H1 (cell line): ENCODE data around the gene GSTT4. TPM values are rescaled to one million over a fixed set of nuclear protein-coding genes. Genes with fewer than 3 reads are reported as not detected.

Experiments
- CTCF ChIA-PET: fragments of 300-600 bp; sonication (Branson Sonifier 250); formaldehyde crosslinking; loops from one replicate; lab custom pipeline; 2021; ENCODE audit not compliant: partially characterized antibody; lab: Charles Lee
- POLR2A ChIA-PET: fragments of 300-600 bp; sonication (Branson Sonifier 250); formaldehyde crosslinking; loops from one replicate; lab custom pipeline; 2021; ENCODE audit warnings: inconsistent platforms; ENCODE audit not compliant: partially characterized antibody; lab: Charles Lee
- DNase-seq, 2 experiments: peaks; one replicate each; pipeline versions ENCODE4 v3.0.0 to v3.0.0-alpha.2; 2010 to 2022; ENCODE audit warnings: low spot score in 2 of 2, low read depth in 1 of 2, mixed read lengths in 1 of 2
- FAIRE-seq: peaks from 2 replicates; lab custom pipeline; 2011; peaks lifted over from hg19 to GRCh38; lab: Jason Lieb, UNC
- H2AFZ ChIP-seq: 2 replicates; pipeline ENCODE4 v1.8.1; 2012; ENCODE audit warnings: low read length, inconsistent platforms
- H2AK5ac ChIP-seq: 2 replicates; pipeline ENCODE4 v1.6.1; 2013; ENCODE audit warnings: low read depth, low read length
- H2BK120ac ChIP-seq: replicated peaks from 2 replicates; pipeline ENCODE3; 2013; ENCODE audit warnings: low read depth, low read length, inconsistent platforms
- H2BK12ac ChIP-seq: 2 replicates; pipeline ENCODE4 v1.6.1; 2013; ENCODE audit warnings: low read depth, low read length
- H2BK15ac ChIP-seq: 2 replicates; pipeline ENCODE4 v1.6.1; 2013; ENCODE audit warnings: low read length
- H2BK20ac ChIP-seq: 2 replicates; pipeline ENCODE4 v1.6.1; 2013; ENCODE audit warnings: low read length
- H2BK5ac ChIP-seq: 2 replicates; pipeline ENCODE4 v1.6.1; 2013; ENCODE audit warnings: low read depth, low read length
- H3K14ac ChIP-seq: 2 replicates; pipeline ENCODE4 v1.6.1; 2013; ENCODE audit warnings: inconsistent platforms; ENCODE audit not compliant: insufficient read length
- H3K18ac ChIP-seq: 2 replicates; pipeline ENCODE4 v1.6.1; 2013; ENCODE audit warnings: low read length; ENCODE audit errors: extremely low read depth
- H3K23ac ChIP-seq: 2 replicates; pipeline ENCODE4 v1.6.1; 2013; ENCODE audit warnings: inconsistent platforms; ENCODE audit not compliant: insufficient read length
- H3K23me2 ChIP-seq: 2 replicates; pipeline ENCODE4 v1.6.1; 2013; ENCODE audit warnings: low read depth, low read length
- H3K27ac ChIP-seq: 2 replicates; pipeline ENCODE4 v1.6.1; 2011; ENCODE audit warnings: low read depth, low read length, inconsistent platforms
- H3K27me3 ChIP-seq, 4 experiments: replicated peaks in 1 of 4; 1 replicate in 1 of 4; 2 replicates in 3 of 4; pipeline versions ENCODE4 v1.6.1 to v1.8.1; 2011 to 2013; ENCODE audit warnings: low read length in 3 of 4, mild to moderate bottlenecking in 3 of 4, inconsistent platforms in 2 of 4, mixed read lengths in 2 of 4, moderate library complexity in 1 of 4; ENCODE audit not compliant: control insufficient read depth in 3 of 4, insufficient read depth in 3 of 4; ENCODE audit errors: extremely low read depth in 1 of 4
- H3K36me3 ChIP-seq, 4 experiments: 2 replicates each; pipeline versions ENCODE4 v1.6.1 to v1.8.1; 2011 to 2013; ENCODE audit warnings: mild to moderate bottlenecking in 4 of 4, low read length in 3 of 4, moderate library complexity in 2 of 4, control low read depth in 1 of 4, inconsistent platforms in 1 of 4; ENCODE audit not compliant: insufficient read depth in 4 of 4, control insufficient read depth in 2 of 4
- H3K4ac ChIP-seq: replicated peaks from 2 replicates; pipeline ENCODE3; 2013; ENCODE audit warnings: low read length, low read depth, mixed read lengths, inconsistent platforms; ENCODE audit not compliant: insufficient read length
- H3K4me1 ChIP-seq, 4 experiments: replicated peaks in 1 of 4; 1 replicate in 1 of 4; 2 replicates in 3 of 4; pipeline versions ENCODE4 v1.6.1 to v1.8.1; 2011 to 2013; ENCODE audit warnings: low read length in 3 of 4, inconsistent platforms in 2 of 4, mixed read lengths in 1 of 4; ENCODE audit not compliant: insufficient read depth in 4 of 4, control insufficient read depth in 3 of 4
- H3K4me2 ChIP-seq, 2 experiments: 2 replicates each; pipeline versions ENCODE4 v1.6.1 to v1.8.1; 2011 to 2013; ENCODE audit warnings: low read depth in 2 of 2, low read length in 2 of 2, control low read depth in 1 of 2, inconsistent platforms in 1 of 2, mild to moderate bottlenecking in 1 of 2; ENCODE audit not compliant: insufficient read depth in 1 of 2
- H3K4me3 ChIP-seq, 4 experiments: fragments of 200-600, 300-600 bp in 1 of 4; sonication (generic), shearing (Covaris generic), sonication (Bioruptor Twin) in 1 of 4; 2 replicates each; pipeline versions ENCODE4 v1.5.1 to v1.8.1; 2011 to 2016; ENCODE audit warnings: low read length in 4 of 4, low read depth in 3 of 4, control low read depth in 2 of 4, inconsistent platforms in 2 of 4, mild to moderate bottlenecking in 2 of 4, mixed read lengths in 1 of 4, moderate library complexity in 1 of 4; ENCODE audit not compliant: insufficient read depth in 2 of 4; ENCODE audit errors: extremely low read depth in 1 of 4
- H3K56ac ChIP-seq: replicated peaks from 2 replicates; pipeline ENCODE3; 2013; ENCODE audit warnings: low read depth, mild to moderate bottlenecking, mixed read lengths, low read length, inconsistent platforms; ENCODE audit not compliant: insufficient read length
- H3K79me1 ChIP-seq: 2 replicates; pipeline ENCODE4 v1.6.1; 2013; ENCODE audit warnings: low read depth, low read length, control low read depth
- H3K79me2 ChIP-seq, 2 experiments: 2 replicates each; pipeline versions ENCODE4 v1.6.1 to v1.8.1; 2012 to 2013; ENCODE audit warnings: low read length in 2 of 2, mild to moderate bottlenecking in 2 of 2, inconsistent platforms in 1 of 2; ENCODE audit not compliant: insufficient read depth in 2 of 2, control insufficient read depth in 1 of 2
- H3K9ac ChIP-seq, 4 experiments: replicated peaks in 1 of 4; 1 replicate in 1 of 4; 2 replicates in 3 of 4; pipeline versions ENCODE4 v1.6.1 to v1.8.1; 2011 to 2013; ENCODE audit warnings: low read depth in 3 of 4, low read length in 3 of 4, control low read depth in 2 of 4, mild to moderate bottlenecking in 2 of 4, moderate library complexity in 2 of 4, inconsistent platforms in 1 of 4; ENCODE audit errors: extremely low read depth in 1 of 4
- H3K9me3 ChIP-seq, 2 experiments: 2 replicates each; pipeline versions ENCODE4 v1.6.1 to v1.8.1; 2012 to 2013; ENCODE audit warnings: mild to moderate bottlenecking in 2 of 2, moderate library complexity in 2 of 2, control low read depth in 1 of 2, inconsistent platforms in 1 of 2, low read depth in 1 of 2, low read length in 1 of 2, mixed read lengths in 1 of 2; ENCODE audit not compliant: insufficient read depth in 2 of 2
- H4K20me1 ChIP-seq, 2 experiments: replicated peaks in 1 of 2; 2 replicates each; pipeline versions ENCODE3 to v1.8.1; 2011 to 2013; ENCODE audit warnings: inconsistent platforms in 2 of 2, low read length in 2 of 2, mild to moderate bottlenecking in 1 of 2; ENCODE audit not compliant: insufficient read depth in 2 of 2, control insufficient read depth in 1 of 2
- H4K5ac ChIP-seq: 2 replicates; pipeline ENCODE4 v1.6.1; 2013; ENCODE audit warnings: low read length, low read depth, mixed read lengths, inconsistent platforms; ENCODE audit not compliant: insufficient read length
- H4K8ac ChIP-seq: 2 replicates; pipeline ENCODE4 v1.8.0; 2013; ENCODE audit warnings: mild to moderate bottlenecking, moderate library complexity, low read length, inconsistent platforms; ENCODE audit not compliant: insufficient read depth; ENCODE audit errors: extremely low read depth
- H4K91ac ChIP-seq: replicated peaks from 2 replicates; pipeline ENCODE3; 2013; ENCODE audit warnings: low read length, mixed read lengths, inconsistent platforms; ENCODE audit not compliant: insufficient read length
- CBX5 ChIP-seq: fragments of 300-800, 300-1000 bp; sonication (generic); IDR thresholded peaks from 2 replicates; pipeline ENCODE4 v1.7.1; 2016; ENCODE audit warnings: antibody characterized with exemption, low read length, low read depth
- CBX8 ChIP-seq: fragments of 300-800, 300-1000 bp; sonication (generic); IDR thresholded peaks from 2 replicates; pipeline ENCODE4 v1.7.1; 2016; ENCODE audit warnings: low read depth, low read length, borderline replicate concordance
- EGR1 ChIP-seq: IDR thresholded peaks from 2 replicates; pipeline ENCODE4 v1.6.1; 2011; ENCODE audit warnings: low read depth, low read length, borderline replicate concordance
- POLR2A ChIP-seq, 2 experiments: IDR thresholded peaks; 1 replicate in 1 of 2; 2 replicates in 1 of 2; pipeline ENCODE4 v1.6.1; 2011; ENCODE audit warnings: low read depth in 2 of 2, low read length in 2 of 2, mild to moderate bottlenecking in 2 of 2; ENCODE audit errors: control extremely low read depth in 1 of 2
- SAP30 ChIP-seq: fragments of 300-600 bp; sonication (generic); IDR thresholded peaks from 2 replicates; pipeline ENCODE4 v1.7.1; 2012; ENCODE audit warnings: low read length, moderate library complexity, mild to moderate bottlenecking, inconsistent platforms; ENCODE audit not compliant: insufficient read depth, insufficient replicate concordance
- TCF12 ChIP-seq: IDR thresholded peaks from 2 replicates; pipeline ENCODE4 v1.6.1; 2011; ENCODE audit warnings: low read depth, mild to moderate bottlenecking, low read length
- WGBS, 2 experiments: shearing (Covaris generic) in 1 of 2; methylation state at CpG; one replicate each; pipeline versions ENCODE4 v1.1.6 to v1.1.7; 2013 to 2015; ENCODE audit warnings: low lambda C conversion rate in 2 of 2, mixed read lengths in 2 of 2, inconsistent platforms in 1 of 2, low coverage in 1 of 2, missing lambda C conversion rate in 1 of 2; ENCODE audit not compliant: insufficient replicate concordance in 2 of 2, insufficient coverage in 1 of 2, insufficient read length in 1 of 2; ENCODE audit errors: extremely low coverage in 1 of 2, missing lambda C conversion rate in 1 of 2; 5-methylcytosine and 5-hydroxymethylcytosine counted together
- polyA plus RNA-seq, 7 experiments: library from polyadenylated mRNA; depleted of rRNA in 3 of 7; stranded (reverse) in 5 of 7; unstranded in 2 of 7; fragments of >200 nt in 5 of 7; fragments of 200-250 nt in 2 of 7; gene quantifications; 1 replicate in 5 of 7; 2 replicates in 1 of 7; 4 replicates in 1 of 7; pipeline versions ENCODE4 v1.2.1 to v1.2.3, GENCODE V29; 2011 to 2013; ENCODE audit warnings: missing spikeins in 2 of 7, mixed read lengths in 2 of 7
- total RNA-seq: library from RNA; stranded (reverse); fragmentation: NEBNext Ultra II Directional; extraction: Animal tissue kit (Norgen Biotek cat#: 25700); gene quantifications from 2 replicates; pipeline ENCODE4 v1.2.1, GENCODE V29; 2021

Gene GSTT4
- total and polyA plus RNA-seq, 2 of the 8 experiments (the other 6 are each of a cell fraction or from before 2014, with no cell fraction given) = 0.14 TPM; not detected in 1

DNA sequence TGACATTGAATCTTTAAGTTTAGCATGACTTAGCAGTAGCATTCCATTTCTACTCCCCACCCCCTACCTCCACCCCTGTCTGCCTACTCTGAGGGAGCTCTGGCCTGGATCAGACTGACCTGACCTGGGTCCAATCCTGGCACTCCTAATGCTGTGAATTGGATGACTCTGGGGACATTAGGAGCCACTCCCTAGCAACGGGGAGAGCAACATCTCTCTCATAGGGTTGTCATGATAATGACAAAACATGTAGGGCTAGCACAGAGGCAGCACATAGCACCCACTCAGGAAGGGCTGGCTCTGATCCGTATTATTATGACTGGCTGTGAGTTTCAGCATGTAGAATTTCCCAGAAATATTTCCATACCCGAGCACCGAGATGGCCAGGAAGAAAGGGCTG, 46.3 kb upstream of the GSTT4 start:
- Histone ChIP-seq H3K27me3 (no peaks in the 10 kb centered on the region), H4K8ac (no peak overlapping the region), H3K23me2 (no peaks in the 10 kb centered on the region), H3K4me1 (no peaks in the 10 kb centered on the region), H3K23ac (no peak overlapping the region), H3K79me2 (no peaks in the 10 kb centered on the region), H2AK5ac (no peak overlapping the region), H2BK12ac (no peak overlapping the region), H3K4ac (no peak overlapping the region), H2BK20ac (no peak overlapping the region), H2AFZ (no peak overlapping the region), H3K9me3 (no peaks in the 10 kb centered on the region), H3K4me2 (no peak overlapping the region), H3K9ac (no peak overlapping the region), H3K27ac (no peak overlapping the region), H3K14ac (no peak overlapping the region), H2BK5ac (no peak overlapping the region), H3K56ac (no peak overlapping the region), H4K5ac (no peak overlapping the region), H3K36me3 (peaks cover 2 to 24% (median 20%) of the 10 kb centered on the region in 4 experiments; a peak in 7 of 8 replicates), H4K91ac (no peak overlapping the region), H2BK120ac (no peak overlapping the region), H2BK15ac (no peak overlapping the region), H3K79me1 (no peaks in the 10 kb centered on the region), H3K4me3 (no peak overlapping the region), H3K18ac (no peak overlapping the region), H4K20me1 (peaks cover 0 to 3% of the 10 kb centered on the region in 2 experiments)
- ChIA-PET POLR2A (interaction anchor here (1.1 kb wide), 1 partner anchor 11 kb away, joined by 3 read pairs; no protein-coding TSS in a partner anchor), CTCF (interaction anchor here (2.7 kb wide), 1 partner anchor 10 kb away, joined by 7 read pairs; no protein-coding TSS in a partner anchor)
- DNase-seq (no peak), FAIRE-seq (no peak)
- 95% methylated on average over 4 of the region's 4 CpGs; no CpG with 5 or more reads in 1 of the 2 experiments for WGBS, 2 experiments
- TF ChIP-seq SAP30 = no peak
- TF ChIP-seq CBX5 = no peak
- TF ChIP-seq CBX8 = no peak
- TF ChIP-seq TCF12 = no peak
- TF ChIP-seq POLR2A (IDR thresholded peaks at IDR 0.05; ENCODE audit: control extremely low read depth in 1 of 2, low read depth in 2 of 2, low read length in 2 of 2) = no peak
- TF ChIP-seq EGR1 = no peak
